Activated CD8-positive, alpha-beta memory T cell treated with anti-CD3 and anti-CD28 coated beads for 48 hours (primary cell): Measurements from ENCODE around the gene POLE2.
"Not testable (repeated sequence)": the region's sequence is repeated elsewhere in the genome, so short reads cannot be mapped to it uniquely, and the experiment has no call there.

Source experiments
- DNase-seq, 3 experiments: peaks; one replicate each; pipeline ENCODE4 v3.0.0-alpha.2; 2020; ENCODE audit warnings: low read depth in 2 of 3, low spot score in 2 of 3

POLE2 gene

DNA sequence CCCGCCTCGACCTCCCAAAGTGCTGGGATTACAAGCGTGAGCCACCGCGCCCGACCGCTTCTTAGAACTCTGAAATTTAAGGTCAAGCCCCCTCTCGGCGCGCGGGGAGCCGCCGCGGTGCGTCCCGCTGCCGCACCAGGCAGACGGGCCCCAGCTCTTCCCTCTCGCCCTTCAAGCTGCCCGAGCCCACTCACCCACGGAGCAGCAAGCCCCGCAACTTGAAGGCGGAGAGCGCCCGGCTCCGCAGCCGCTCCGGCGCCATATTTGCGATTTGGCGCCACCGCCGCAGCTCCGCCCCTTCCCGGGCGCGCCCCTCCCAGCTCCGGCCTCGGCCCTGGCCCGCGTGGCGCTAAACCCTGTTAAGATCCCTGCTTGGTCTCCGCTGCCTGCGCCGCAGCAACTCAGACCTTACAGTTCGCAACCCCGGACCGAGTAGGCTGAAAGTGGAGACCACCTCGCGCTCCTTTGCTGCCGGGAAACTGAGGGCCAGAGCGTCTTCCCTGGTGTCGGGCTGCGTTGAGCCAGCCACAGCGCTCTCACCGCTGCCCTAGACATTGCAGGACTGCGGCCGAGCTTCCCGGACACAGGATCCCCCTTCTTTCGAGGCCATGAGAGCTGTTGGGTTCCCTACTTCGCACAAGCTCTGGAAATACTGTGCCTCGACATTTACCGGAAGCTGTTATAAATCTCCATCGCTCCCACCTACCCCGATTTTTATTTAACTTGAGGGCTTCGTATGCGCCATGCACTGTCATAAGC, at the start of gene POLE2:
TSS of gene POLE2 (minus strand) at position 273 of the 759 bp plus-strand sequence. CDS start at position 262, 11 bp downstream.
- DNase-seq = peak; percentile 62 to 77 (median 63)

DNA sequence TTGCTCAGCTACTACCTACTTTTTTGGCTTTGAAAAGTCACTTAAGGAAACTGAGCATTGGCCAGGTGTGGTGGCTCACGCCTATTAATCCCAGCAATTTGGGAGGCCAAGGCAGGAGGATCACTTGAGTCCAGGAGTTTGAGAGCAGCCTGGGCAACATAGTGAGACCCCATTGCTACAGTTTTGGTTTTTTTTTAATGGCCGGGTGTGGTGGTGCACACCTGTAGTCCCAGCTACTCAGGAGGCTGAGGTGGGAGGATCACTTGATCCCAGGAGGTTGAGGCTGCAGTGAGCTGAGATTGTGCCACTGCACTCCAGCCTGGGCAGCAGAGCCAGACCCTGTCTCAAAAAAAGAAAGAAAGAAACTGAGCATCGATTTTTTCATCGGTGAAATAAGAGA, 47.7 kb upstream of the POLE2 start:
- not testable (repeated sequence) for DNase-seq

GRCh38 chr14:49733836-49734235, 45.8 kb upstream of the POLE2 start:
- no peak for DNase-seq

DNA sequence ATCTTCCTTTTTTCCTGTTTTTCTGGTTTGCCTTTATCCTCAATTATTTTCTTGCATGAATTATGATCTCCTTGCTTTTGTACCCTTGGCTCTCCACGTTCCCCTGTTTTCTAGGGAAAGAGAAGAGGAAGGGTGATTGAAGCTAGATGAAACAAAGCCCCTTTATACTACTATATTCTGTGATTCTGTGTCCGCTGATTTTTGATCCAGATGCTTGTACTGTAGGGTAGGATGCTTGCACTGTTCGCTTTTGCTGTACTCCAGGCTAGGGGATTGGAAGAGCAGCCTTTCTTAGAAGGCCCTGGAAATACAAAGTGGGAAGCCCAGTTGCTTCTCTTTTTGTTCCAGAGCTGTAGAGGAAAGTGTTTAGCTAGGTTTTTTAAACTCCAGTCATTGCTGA, 44.9 kb upstream of the POLE2 start:
- DNase-seq = no peak

DNA sequence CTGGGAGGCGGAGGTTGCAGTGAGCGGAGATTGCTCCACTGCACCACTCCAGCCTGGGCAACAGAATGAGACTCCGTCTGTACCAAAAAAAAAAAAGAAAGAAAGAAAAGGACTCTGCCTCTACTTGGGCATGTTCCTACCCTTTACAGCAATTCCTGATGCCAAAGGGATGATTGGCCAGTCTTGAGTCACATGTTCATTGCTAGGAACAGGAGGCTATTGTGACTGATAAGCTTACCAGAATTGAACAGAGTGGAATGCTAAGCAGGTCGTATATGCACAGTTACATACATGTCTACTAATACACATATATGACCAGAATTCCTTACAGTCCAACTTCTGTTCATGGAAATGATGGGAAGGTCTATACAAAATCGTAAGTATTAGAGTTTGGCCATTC, 39.2 kb upstream of the POLE2 start:
- no peak for DNase-seq

GRCh38 chr14:49721733-49722435, 33.9 kb upstream of the POLE2 start:
- DNase-seq = not testable (repeated sequence)

DNA sequence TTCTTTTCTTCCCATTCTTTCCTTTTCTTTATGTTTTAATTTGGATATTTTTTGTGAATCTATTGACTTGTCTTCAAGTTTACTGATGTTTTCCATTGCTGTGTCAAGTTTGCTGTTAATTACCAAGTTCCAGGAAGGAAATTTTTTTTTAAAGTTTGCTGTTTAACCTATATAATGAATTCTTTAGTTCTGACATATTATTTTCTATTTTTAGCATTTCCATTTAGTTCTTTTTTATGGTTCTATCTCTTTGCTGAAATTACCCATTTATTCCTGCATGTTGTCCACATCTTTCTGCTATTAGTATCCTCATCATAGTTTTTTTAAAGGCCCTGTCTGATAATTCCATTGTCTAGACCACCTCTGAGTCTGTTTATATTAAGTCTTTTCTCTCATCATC, 32.7 kb upstream of the POLE2 start:
- no peak for DNase-seq

GRCh38 chr14:49710993-49711392, 23.0 kb upstream of the POLE2 start:
- DNase-seq = not testable (repeated sequence)

DNA sequence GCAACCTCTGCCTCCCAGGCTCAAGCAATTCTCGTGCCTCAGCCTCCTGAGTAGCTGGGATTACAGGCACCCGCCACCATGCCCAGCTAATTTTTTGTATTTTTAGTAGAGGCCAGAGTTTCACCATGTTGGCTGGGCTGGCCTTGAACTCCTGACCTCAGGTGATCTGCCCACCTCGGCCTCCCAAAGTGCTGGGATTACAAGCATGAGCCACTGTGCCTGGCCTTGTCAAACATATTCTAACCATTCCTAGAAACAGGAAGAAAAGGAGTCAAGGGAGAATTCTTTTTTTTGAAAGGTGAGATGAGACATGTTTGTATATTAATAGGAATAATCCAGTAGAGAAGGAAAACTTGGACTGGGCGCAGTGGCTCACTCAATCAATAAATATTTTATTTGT, 16.5 kb upstream of the POLE2 start:
- not testable (repeated sequence) for DNase-seq

GRCh38 chr14:49703965-49704364, 16.0 kb upstream of the POLE2 start:
- no peak for DNase-seq

DNA sequence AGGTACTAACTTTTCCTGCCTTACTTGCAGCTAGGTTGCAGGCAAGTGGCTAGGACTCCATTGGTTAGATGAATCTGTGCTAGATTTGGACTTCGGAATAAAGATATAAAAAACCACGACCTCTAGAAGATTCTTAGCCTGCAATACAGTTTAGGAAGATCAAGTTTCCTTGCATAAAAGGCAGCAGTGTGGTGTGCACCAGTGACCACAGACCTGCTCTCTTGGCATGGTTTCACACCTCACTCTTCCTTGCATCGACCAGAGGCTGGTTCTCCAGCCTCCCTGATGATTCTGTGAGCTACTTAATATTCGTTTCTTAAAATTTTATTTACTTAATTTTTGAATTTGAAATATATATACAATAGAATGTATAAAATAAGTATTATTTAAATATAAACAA, 14.7 kb upstream of the POLE2 start:
- DNase-seq = no peak

DNA sequence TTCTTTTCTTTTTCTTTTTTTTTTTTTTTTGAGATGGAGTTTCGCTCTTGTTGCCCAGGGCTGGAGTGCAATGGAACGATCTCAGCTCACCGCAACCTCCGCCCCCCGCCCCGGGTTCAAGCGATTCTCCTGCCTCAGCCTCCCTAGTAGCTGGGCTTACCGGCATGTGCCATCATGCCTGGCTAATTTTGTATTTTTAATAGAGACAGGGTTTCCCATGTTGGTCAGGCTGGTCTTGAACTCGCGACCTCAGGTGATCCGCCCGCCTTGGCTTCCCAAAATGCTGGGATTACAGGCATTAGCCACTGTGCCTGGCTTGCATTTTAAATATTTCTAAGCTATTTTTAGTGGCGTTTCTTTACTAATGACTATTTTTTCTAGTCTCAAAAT, 5.7 kb upstream of the POLE2 start:
- not testable (repeated sequence) for DNase-seq

GRCh38 chr14:49692811-49693734, 5.1 kb upstream of the POLE2 start, which contains the start of gene KLHDC1:
Gene KLHDC1, plus strand, starts transcription at chr14:49693120. Its CDS starts 75 bp downstream, at chr14:49693195.
- DNase-seq = peak; percentile 50 to 62 (median 54)

- no peak for DNase-seq
Observed at GRCh38 chr14:49692193-49692757, 4.3 kb upstream of the POLE2 start.

DNA sequence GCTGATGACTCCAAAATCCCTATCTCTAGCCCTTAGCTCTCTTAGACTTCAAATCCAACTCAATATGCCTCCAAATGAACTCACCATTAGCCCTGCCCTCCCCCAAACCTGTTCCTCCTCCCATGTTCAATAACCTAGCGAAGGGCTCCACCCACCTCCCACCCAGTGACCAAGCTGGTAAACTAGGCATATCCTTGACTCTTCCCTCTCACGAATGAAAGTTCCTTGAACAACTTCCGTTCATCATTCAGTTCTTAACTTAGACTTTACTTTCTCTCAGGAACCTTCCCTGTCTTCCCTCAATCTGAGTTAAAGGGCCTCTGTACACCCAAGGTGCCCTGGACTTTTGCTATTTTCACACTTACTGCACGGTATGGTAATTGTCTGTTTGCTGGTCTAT, 3.0 kb upstream of the POLE2 start:
- no peak for DNase-seq

DNA sequence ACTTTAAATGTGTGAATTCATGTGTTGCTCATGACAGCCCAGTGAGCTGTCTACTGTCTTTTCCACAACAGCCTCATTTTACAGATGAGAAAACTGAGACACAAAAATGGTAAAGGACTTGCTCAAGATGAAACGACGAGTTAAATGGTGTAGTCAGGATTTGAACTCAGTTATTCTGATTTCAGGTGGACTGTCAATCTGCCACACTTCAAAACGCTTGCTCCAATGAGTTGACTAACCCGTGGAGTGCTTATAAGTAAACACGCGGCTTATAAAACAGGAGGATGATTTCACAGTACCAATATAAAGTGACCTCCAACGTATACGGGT, 652 bp upstream of the POLE2 start:
- no peak for DNase-seq

DNA sequence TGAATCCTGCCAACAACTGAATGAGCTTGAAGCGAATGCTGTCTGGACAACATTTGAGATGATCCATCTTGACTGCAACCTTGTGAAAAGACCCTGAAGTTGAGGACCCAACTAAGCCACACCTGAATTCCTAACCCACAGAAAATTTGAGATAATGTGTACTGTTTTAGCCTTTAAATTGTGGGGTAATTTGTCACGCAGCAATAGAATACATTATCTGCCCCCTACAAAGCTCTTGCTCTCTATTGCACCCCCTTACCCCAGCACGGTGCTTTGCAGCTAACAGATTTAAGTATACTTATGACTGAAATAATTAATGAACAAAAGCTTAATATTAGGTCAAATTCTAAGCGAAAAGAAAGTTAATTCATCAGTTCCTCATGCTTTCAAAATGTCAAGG, 1.6 kb downstream of the POLE2 start:
- DNase-seq = no peak

GRCh38 chr14:49679271-49679670, 8.7 kb downstream of the POLE2 start:
- DNase-seq = no peak

DNA sequence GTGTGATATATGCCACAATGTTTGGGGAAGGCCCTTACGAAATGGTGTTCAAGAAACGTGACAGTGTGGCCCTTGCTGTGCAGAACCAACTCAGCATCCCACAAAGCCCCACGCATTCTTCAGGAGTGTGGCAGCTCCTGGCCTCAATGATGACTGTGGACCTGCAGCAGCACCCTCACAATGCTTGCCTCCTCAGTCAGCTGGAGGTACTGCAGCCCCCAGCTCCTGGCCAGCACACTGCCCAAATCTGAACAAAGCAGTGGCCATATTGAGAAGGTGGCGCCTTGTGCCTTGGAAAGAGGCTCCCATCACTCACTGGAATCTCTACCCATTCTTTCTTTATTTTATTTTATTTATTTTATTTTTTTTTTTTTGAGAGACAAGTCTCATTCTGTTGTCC, 10.4 kb downstream of the POLE2 start:
- no peak for DNase-seq

DNA sequence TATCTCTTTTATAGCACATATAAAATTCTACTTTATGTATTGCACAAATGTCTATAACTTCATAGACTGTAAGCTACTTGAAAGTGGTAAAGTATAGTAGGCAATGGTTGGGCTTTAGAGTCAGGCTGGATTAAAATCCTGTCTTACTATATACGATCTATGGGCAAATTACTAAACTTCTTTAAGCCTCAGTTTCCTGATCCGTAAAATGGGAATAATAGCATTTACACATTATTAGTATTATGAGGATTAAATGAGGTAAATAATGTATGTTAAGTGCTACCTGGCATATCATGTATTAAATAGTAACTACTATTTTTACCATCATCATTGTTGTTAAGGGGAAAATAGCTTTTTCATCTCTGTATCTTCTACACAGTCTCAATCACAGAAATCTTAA, 14.4 kb downstream of the POLE2 start:
- no peak for DNase-seq

GRCh38 chr14:49670475-49670874, 17.5 kb downstream of the POLE2 start:
- no peak for DNase-seq
